Chondrocyte (in vitro differentiated cells): ENCODE data around the gene ADAM8. TPM values are rescaled to one million over a fixed set of nuclear protein-coding genes. Genes with fewer than 3 reads are reported as not detected.

Experiments used
- DNase-seq: peaks from one replicate; pipeline ENCODE4 v3.0.0; 2021; ENCODE audit warnings: mixed read lengths, low spot score
- H3K27ac Mint-ChIP-seq: one replicate; pipeline ENCODE4 v1.8.0; 2021; ENCODE audit warnings: mild to moderate bottlenecking, moderate library complexity, mixed read lengths; ENCODE audit not compliant: unreplicated experiment
- H3K27me3 Mint-ChIP-seq: 2 replicates; pipeline ENCODE4 v1.8.0; 2021; ENCODE audit warnings: low read depth, mixed read lengths
- H3K36me3 Mint-ChIP-seq: 2 replicates; pipeline ENCODE4 v1.8.0; 2021; ENCODE audit warnings: low read depth, mixed read lengths
- H3K4me1 Mint-ChIP-seq: 2 replicates; pipeline ENCODE4 v1.8.0; 2021; ENCODE audit warnings: low read depth, mild to moderate bottlenecking, mixed read lengths
- H3K4me3 Mint-ChIP-seq: one replicate; pipeline ENCODE4 v1.8.0; 2021; ENCODE audit warnings: mild to moderate bottlenecking, moderate library complexity, mixed read lengths; ENCODE audit not compliant: unreplicated experiment
- H3K9me3 Mint-ChIP-seq: 2 replicates; pipeline ENCODE4 v1.8.0; 2021; ENCODE audit warnings: low read depth, mixed read lengths
- CTCF ChIP-seq: fragments of 200-600 bp; sonication (generic); IDR thresholded peaks from 2 replicates; pipeline ENCODE4 v1.5.0; 2021; ENCODE audit warnings: antibody characterized with exemption, mild to moderate bottlenecking, moderate library complexity
- total RNA-seq: library from RNA; stranded (reverse); gene quantifications from 3 replicates; pipeline ENCODE4 v1.2.1, GENCODE V29; 2021

Gene ADAM8
- total RNA-seq, 1 donor from 2014 or later, result 1.3 TPM

- peaks cover 2% of the 10 kb centered on the region for H3K27me3 Mint-ChIP-seq
- TF ChIP-seq CTCF, result no peak
- H3K9me3 Mint-ChIP-seq, result no peaks in the 10 kb centered on the region
- no peak overlapping the region for H3K27ac Mint-ChIP-seq
- H3K4me3 Mint-ChIP-seq, result no peak overlapping the region
- DNase-seq, result no peak
- no peaks in the 10 kb centered on the region for H3K4me1 Mint-ChIP-seq
- no peaks in the 10 kb centered on the region for H3K36me3 Mint-ChIP-seq
Observed at GRCh38 chr10:133272964-133273420, 3.7 kb downstream of the ADAM8 start.

GRCh38 chr10:133272301-133272963, 4.2 kb downstream of the ADAM8 start:
- H3K36me3 Mint-ChIP-seq, result no peaks in the 10 kb centered on the region
- no peak overlapping the region for H3K4me3 Mint-ChIP-seq
- no peak for DNase-seq
- no peaks in the 10 kb centered on the region for H3K9me3 Mint-ChIP-seq
- H3K27ac Mint-ChIP-seq, result no peak overlapping the region
- H3K4me1 Mint-ChIP-seq, result no peaks in the 10 kb centered on the region
- peaks cover 2% of the 10 kb centered on the region for H3K27me3 Mint-ChIP-seq
- TF ChIP-seq CTCF, result no peak

- H3K27me3 Mint-ChIP-seq, result peaks cover 2% of the 10 kb centered on the region
- H3K36me3 Mint-ChIP-seq, result no peaks in the 10 kb centered on the region
- H3K4me3 Mint-ChIP-seq, result no peak overlapping the region
- H3K9me3 Mint-ChIP-seq, result no peaks in the 10 kb centered on the region
- TF ChIP-seq CTCF, result no peak
- no peaks in the 10 kb centered on the region for H3K4me1 Mint-ChIP-seq
- DNase-seq, result no peak
- no peak overlapping the region for H3K27ac Mint-ChIP-seq
Observed at GRCh38 chr10:133271521-133272300, 5.0 kb downstream of the ADAM8 start.

GRCh38 chr10:133270773-133271297, 5.8 kb downstream of the ADAM8 start:
- Mint-ChIP-seq H3K4me3 (no peak overlapping the region), H3K4me1 (no peaks in the 10 kb centered on the region)
- TF ChIP-seq CTCF, result no peak

GRCh38 chr10:133270204-133270603, 6.5 kb downstream of the ADAM8 start:
- H3K27ac Mint-ChIP-seq, result no peak overlapping the region

More at GRCh38 chr10:133270773-133271297, 5.8 kb downstream of the ADAM8 start:
- no peak overlapping the region for H3K27ac Mint-ChIP-seq
- H3K9me3 Mint-ChIP-seq, result no peaks in the 10 kb centered on the region
- DNase-seq, result no peak
- H3K36me3 Mint-ChIP-seq, result no peaks in the 10 kb centered on the region
- no peaks in the 10 kb centered on the region for H3K27me3 Mint-ChIP-seq

More at GRCh38 chr10:133270204-133270603, 6.5 kb downstream of the ADAM8 start:
- no peaks in the 10 kb centered on the region for H3K27me3 Mint-ChIP-seq
- no peaks in the 10 kb centered on the region for H3K36me3 Mint-ChIP-seq
- DNase-seq, result no peak
- H3K4me1 Mint-ChIP-seq, result no peaks in the 10 kb centered on the region
- no peak for TF ChIP-seq CTCF
- no peaks in the 10 kb centered on the region for H3K9me3 Mint-ChIP-seq
- H3K4me3 Mint-ChIP-seq, result no peak overlapping the region
